Parathyroid adenoma (tissue), 2 donors: ENCODE results near the gene MCM3AP.

ENCODE experiments used
- H2AFZ ChIP-seq: fragments of 300-600 bp; sonication (generic); one replicate; pipeline ENCODE4 v1.7.0; 2017; ENCODE audit warnings: antibody characterized with exemption, mild to moderate bottlenecking
- H3K27ac ChIP-seq: fragments of 300-600 bp; sonication (generic); one replicate; pipeline ENCODE4 v1.7.0; 2017
- H3K27me3 ChIP-seq: fragments of 300-600 bp; sonication (generic); one replicate; pipeline ENCODE4 v1.7.0; 2017; ENCODE audit warnings: low read length; ENCODE audit not compliant: control insufficient read depth, insufficient read depth
- H3K36me3 ChIP-seq: fragments of 300-600 bp; sonication (generic); one replicate; pipeline ENCODE4 v1.7.0; 2017; ENCODE audit warnings: low read length; ENCODE audit not compliant: control insufficient read depth, insufficient read depth
- H3K4me1 ChIP-seq: fragments of 300-600 bp; sonication (generic); one replicate; pipeline ENCODE4 v1.7.0; 2017; ENCODE audit warnings: control low read depth
- H3K4me2 ChIP-seq: fragments of 300-600 bp; sonication (generic); one replicate; pipeline ENCODE4 v1.7.0; 2017; ENCODE audit warnings: low read length
- H3K4me3 ChIP-seq: fragments of 300-600 bp; sonication (generic); one replicate; pipeline ENCODE4 v1.7.0; 2017; ENCODE audit warnings: low read depth, low read length
- H3K79me2 ChIP-seq: fragments of 300-600 bp; sonication (generic); one replicate; pipeline ENCODE4 v1.7.0; 2017; ENCODE audit warnings: control low read depth
- H3K9ac ChIP-seq: fragments of 300-600 bp; sonication (generic); one replicate; pipeline ENCODE4 v1.7.0; 2017; ENCODE audit warnings: mild to moderate bottlenecking
- H3K9me3 ChIP-seq: fragments of 300-600 bp; sonication (generic); one replicate; pipeline ENCODE4 v1.7.0; 2017; ENCODE audit warnings: low read length; ENCODE audit not compliant: control insufficient read depth
- TF ChIP-seq, protein P1 (sequence below): fragments of 300-600 bp; sonication (generic); IDR thresholded peaks from one replicate; pipeline ENCODE4 v1.7.0; 2017; ENCODE audit warnings: antibody characterized with exemption, mild to moderate bottlenecking
- donor health status: primary hyperparathyroidism.

Gene MCM3AP

DNA sequence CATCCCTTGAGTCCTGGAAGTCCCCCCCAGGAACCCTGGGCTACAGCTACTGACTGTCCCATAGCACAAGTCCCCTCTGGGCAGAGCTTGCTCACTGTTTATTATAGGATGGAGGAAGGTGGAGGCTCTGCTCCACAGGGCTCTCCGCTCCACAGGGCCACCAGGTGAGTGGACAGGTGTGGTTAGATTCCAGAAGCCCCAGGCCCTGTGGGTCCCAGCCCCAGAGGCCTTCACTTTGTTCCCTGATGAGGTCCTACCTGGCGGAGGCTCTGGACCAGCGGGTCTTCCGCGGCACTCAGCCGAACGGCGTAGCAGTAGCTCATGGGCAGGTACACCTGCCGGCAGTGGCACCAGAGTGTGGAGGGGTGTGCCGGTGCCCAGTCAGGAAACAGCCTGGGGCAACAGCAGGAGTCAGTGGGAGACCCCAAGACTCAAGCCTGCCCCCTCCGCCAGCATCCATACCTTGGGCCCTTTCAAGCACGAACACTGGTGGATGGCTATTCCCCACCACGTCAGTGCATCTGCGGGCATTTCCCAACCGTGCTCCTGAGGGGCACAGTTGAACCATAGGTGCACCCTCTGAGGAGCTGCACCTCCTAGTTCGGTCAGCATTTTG, 69.2 kb downstream of the MCM3AP start:
- no peaks in the 10 kb centered on the region for H3K4me1 ChIP-seq
- H3K4me2 ChIP-seq: no peak overlapping the region
- H2AFZ ChIP-seq: no peak overlapping the region
- H3K9me3 ChIP-seq: no peaks in the 10 kb centered on the region
- no peaks in the 10 kb centered on the region for H3K36me3 ChIP-seq
- no peak overlapping the region for H3K4me3 ChIP-seq
- H3K79me2 ChIP-seq: no peaks in the 10 kb centered on the region
- no peaks in the 10 kb centered on the region for H3K27me3 ChIP-seq
- no peak overlapping the region for H3K9ac ChIP-seq
- H3K27ac ChIP-seq: no peak overlapping the region
- TF ChIP-seq, protein P1, sequence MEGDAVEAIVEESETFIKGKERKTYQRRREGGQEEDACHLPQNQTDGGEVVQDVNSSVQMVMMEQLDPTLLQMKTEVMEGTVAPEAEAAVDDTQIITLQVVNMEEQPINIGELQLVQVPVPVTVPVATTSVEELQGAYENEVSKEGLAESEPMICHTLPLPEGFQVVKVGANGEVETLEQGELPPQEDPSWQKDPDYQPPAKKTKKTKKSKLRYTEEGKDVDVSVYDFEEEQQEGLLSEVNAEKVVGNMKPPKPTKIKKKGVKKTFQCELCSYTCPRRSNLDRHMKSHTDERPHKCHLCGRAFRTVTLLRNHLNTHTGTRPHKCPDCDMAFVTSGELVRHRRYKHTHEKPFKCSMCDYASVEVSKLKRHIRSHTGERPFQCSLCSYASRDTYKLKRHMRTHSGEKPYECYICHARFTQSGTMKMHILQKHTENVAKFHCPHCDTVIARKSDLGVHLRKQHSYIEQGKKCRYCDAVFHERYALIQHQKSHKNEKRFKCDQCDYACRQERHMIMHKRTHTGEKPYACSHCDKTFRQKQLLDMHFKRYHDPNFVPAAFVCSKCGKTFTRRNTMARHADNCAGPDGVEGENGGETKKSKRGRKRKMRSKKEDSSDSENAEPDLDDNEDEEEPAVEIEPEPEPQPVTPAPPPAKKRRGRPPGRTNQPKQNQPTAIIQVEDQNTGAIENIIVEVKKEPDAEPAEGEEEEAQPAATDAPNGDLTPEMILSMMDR: no peak

DNA sequence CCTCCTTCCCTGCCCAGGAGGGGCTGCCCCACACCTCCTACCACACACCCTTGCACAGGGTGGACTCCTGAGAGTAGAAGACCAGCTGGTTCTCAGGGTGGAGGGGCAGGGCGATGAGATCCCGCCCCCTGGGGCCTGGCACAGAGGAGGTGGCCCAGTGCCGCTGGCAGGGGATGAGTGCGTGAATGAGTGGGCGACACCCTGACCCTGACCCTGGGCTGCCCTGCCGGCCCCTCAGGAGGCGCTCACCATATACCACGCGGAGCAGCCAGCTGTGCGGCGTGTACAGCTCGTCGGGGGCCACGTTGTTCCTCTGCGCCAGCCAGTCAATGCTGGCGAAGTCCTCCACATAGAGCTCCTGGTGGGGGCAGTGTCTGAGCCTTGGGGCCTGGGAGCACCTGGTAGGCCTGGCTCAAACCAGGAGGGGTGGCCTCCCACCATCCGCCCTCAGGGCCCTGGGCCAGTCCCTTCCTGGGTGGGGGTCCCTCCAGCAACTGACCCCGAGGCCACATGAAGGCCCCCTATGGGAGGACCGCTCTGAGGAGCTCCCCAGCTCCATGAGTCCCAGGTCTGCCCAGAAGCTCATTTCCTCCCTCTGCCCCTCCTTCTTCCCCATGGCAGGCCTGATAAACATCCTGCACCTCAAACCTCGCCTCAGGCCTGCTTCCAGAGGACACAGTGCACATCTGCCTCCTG, 69.8 kb downstream of the MCM3AP start:
- no peaks in the 10 kb centered on the region for H3K4me1 ChIP-seq
- H3K4me2 ChIP-seq: no peak overlapping the region
- H3K27ac ChIP-seq: no peak overlapping the region
- no peaks in the 10 kb centered on the region for H3K79me2 ChIP-seq
- TF ChIP-seq, protein P1: no peak
- no peak overlapping the region for H3K9ac ChIP-seq
- no peaks in the 10 kb centered on the region for H3K36me3 ChIP-seq
- no peak overlapping the region for H2AFZ ChIP-seq
- H3K4me3 ChIP-seq: no peak overlapping the region
- no peaks in the 10 kb centered on the region for H3K27me3 ChIP-seq
- H3K9me3 ChIP-seq: no peaks in the 10 kb centered on the region

DNA sequence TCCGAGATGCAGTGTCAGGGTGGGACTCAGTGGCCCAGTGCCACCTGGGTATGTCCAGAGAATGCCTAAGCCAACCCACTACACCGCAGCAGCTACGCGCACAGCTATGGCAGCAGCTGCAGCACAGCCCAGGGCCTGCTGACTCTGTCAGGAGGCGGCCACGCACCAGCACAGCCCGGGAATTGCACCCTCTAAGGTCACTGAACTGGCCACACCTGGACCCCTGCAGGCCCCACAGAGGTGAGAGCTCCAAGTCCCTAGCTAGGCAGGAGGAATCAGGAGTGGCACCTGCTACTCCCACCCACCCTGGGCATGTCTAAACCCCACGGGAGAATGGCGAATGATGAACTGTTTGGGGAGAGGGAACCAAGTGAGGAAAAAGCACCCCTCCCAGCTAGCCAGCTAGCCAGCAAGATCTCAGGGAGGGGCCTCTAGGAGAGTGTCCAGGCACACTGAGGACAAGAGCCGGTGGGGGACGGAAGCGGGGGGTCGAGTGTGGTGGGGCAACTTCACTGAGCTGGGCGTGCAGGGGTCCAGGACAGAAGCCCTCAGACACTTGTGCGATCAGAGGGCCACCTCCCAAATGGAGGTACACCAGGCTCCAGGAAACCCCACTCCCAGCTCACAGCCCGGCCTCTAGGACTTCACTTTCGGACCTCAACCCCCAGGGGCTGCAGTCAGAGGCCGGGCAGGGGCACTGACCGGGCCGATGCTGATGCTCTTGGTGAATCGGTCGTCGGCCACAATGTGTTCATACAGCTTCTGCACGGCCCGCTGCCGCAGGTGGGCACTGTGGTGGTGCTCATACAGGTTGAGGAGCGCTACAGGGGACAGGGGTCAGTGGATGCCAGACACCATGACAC, 70.7 kb downstream of the MCM3AP start:
- Histone ChIP-seq H3K36me3 (no peaks in the 10 kb centered on the region), H3K9ac (no peak overlapping the region), H3K4me3 (no peak overlapping the region)

GRCh38 chr21:46213620-46214286, 71.7 kb downstream of the MCM3AP start:
- H3K4me2 ChIP-seq: no peak overlapping the region
- H3K27me3 ChIP-seq: no peaks in the 10 kb centered on the region
- no peak overlapping the region for H3K9ac ChIP-seq
- H3K79me2 ChIP-seq: no peaks in the 10 kb centered on the region
- no peaks in the 10 kb centered on the region for H3K9me3 ChIP-seq
- TF ChIP-seq, protein P1: no peak
- H2AFZ ChIP-seq: no peak overlapping the region
- H3K27ac ChIP-seq: no peak overlapping the region
- no peak overlapping the region for H3K4me3 ChIP-seq
- H3K4me1 ChIP-seq: no peaks in the 10 kb centered on the region
- H3K36me3 ChIP-seq: no peaks in the 10 kb centered on the region

More for the DNA sequence above, 70.7 kb downstream of the MCM3AP start:
- H3K27ac ChIP-seq: no peak overlapping the region
- H3K4me2 ChIP-seq: no peak overlapping the region
- TF ChIP-seq, protein P1: no peak
- no peaks in the 10 kb centered on the region for H3K9me3 ChIP-seq
- H3K4me1 ChIP-seq: no peaks in the 10 kb centered on the region
- H3K79me2 ChIP-seq: no peaks in the 10 kb centered on the region
- H3K27me3 ChIP-seq: no peaks in the 10 kb centered on the region
- H2AFZ ChIP-seq: no peak overlapping the region
